ENCODE measurements around the gene EFEMP2.
A peak's percentile ranks its signal among the peaks of the same experiment; 100 is the strongest.

EFEMP2 gene

DNA sequence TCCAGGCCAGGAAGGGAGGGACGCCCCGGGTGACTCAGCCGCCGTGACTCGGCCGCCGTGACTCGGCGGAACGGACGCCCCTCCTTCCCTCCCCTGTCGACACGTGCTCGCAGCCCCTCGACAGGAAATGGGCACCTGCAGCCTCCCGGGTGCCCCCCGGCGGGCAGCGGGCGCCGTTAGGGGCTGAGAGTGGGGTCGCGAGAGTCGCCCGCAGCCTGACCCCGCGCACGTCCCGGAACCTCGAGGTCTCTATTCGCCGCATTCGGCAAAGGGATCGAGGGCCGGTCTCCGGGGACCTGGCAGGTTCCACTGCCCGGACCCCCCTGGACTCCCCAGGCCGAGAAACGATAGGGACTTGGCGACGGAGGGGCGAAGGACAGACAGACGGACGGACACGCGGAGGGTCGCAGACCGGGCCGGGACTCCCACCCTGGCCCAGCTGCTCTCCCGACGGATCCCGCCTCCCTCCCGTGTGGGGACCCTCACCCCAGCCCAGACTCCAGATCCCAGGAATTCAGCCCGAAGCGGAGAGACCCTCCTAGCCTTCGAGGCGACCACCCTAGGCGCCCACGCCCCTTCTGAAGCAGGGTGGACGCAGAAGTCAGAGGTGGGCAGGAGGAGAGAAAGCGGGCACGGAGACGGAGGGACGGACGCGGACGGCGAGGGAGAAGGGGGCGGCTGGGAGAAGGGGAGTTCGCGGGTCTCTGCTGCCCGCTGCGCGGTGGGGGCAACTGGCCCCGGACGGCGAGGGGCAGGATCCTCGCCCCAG lies 26.9 kb upstream of the EFEMP2 start:
- Histone ChIP-seq H3K27ac (peak overlapping the region; percentile 72), H3K9me3 (no peaks in the 10 kb centered on the region), H3K27me3 (peaks cover 21% of the 10 kb centered on the region), H3K36me3 (no peaks in the 10 kb centered on the region), H3K4me3 (ENCODE audit: low read depth in 1 of 2, low read length in 1 of 2) (peak overlapping the region; percentile 65 to 75), H3K4me1 (ENCODE audit: control insufficient read depth in 1 of 2, insufficient read depth in 1 of 2, low read depth in 1 of 2, low read length in 1 of 2) (peaks cover 24 to 27% of the 10 kb centered on the region in 2 experiments)
- no peak for TF ChIP-seq CTCF (IDR thresholded peaks at IDR 0.05)

DNA sequence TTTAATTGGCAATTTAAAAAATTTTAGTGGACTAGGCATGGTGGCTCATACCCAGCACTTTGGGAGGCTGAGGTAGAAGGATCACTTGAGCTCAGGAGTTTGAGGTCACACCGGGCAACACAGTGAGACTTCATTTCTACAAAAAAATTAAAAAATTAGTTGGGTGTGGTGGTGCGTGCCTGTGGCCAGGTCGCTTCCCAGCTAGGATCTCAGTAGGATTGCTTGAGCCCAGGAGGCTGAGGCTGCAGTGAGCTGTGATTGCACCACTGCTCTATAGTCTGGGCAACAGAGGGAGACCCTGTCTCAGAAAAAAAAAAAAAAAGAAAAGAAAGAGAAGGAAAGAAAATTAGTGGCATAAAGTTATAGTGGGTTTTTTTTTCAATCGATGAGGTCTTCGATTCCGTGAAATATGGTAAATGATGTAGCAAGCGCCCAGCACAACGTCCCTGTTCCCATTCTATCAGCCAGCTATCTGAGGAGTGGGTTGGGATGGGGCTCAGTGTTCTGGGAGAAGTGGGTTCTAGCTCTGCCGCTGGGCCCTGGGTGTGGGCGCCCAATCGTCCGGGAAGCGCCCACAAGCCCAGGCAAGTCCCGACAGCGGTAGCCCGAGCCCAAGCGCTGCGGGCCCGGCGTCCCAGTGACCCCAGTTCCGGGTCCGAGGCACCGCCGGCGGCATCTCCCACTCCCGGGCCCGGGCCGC lies 26.2 kb upstream of the EFEMP2 start:
- Histone ChIP-seq H3K4me1 (ENCODE audit: control insufficient read depth in 1 of 2, insufficient read depth in 1 of 2, low read depth in 1 of 2, low read length in 1 of 2) (peaks cover 31 to 34% of the 10 kb centered on the region in 2 experiments), H3K27ac (peak overlapping the region; percentile 72), H3K27me3 (peaks cover 21% of the 10 kb centered on the region), H3K4me3 (ENCODE audit: low read depth in 1 of 2, low read length in 1 of 2) (peak overlapping the region; percentile 65 to 75), H3K9me3 (no peaks in the 10 kb centered on the region), H3K36me3 (no peaks in the 10 kb centered on the region)
- TF ChIP-seq CTCF (IDR thresholded peaks at IDR 0.05) = no peak

DNA sequence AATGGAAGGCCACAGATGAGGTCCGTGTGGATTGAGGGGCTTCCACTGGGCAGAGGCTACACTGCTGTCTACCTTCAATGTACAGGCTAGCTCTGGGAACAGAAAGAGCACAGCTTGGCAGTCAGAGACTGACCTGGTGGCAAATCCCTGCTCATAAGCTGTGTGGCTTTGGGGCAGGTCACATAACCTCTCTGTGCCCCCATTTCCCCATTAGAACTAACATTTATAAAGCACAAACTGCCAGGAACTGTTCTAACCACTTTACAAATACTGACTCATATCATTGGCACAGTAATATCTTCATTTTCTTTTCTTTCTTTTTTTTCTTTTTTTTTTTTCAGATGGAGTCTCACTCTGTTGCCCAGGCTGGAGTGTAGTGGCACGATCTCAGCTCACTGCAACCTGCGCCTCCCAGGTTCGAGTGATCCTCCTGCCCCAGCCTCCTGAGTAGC lies 24.4 kb upstream of the EFEMP2 start:
- no peak for TF ChIP-seq CTCF (IDR thresholded peaks at IDR 0.05)
- H3K4me1 ChIP-seq (ENCODE audit: control insufficient read depth in 1 of 2, insufficient read depth in 1 of 2, low read depth in 1 of 2, low read length in 1 of 2) = peaks cover 49 to 52% of the 10 kb centered on the region in 2 experiments
- H3K9me3 ChIP-seq = no peaks in the 10 kb centered on the region
- H3K27ac ChIP-seq = no peak overlapping the region
- H3K27me3 ChIP-seq = peaks cover 21% of the 10 kb centered on the region
- H3K4me3 ChIP-seq (ENCODE audit: low read depth in 1 of 2, low read length in 1 of 2) = no peak overlapping the region
- H3K36me3 ChIP-seq = no peaks in the 10 kb centered on the region

- Histone ChIP-seq H3K4me3 (ENCODE audit: low read depth in 1 of 2, low read length in 1 of 2) (no peak overlapping the region), H3K36me3 (no peaks in the 10 kb centered on the region), H3K9me3 (no peaks in the 10 kb centered on the region), H3K27ac (no peak overlapping the region), H3K27me3 (peaks cover 21% of the 10 kb centered on the region), H3K4me1 (ENCODE audit: control insufficient read depth in 1 of 2, insufficient read depth in 1 of 2, low read depth in 1 of 2, low read length in 1 of 2) (peaks cover 56 to 59% of the 10 kb centered on the region in 2 experiments)
- TF ChIP-seq CTCF (IDR thresholded peaks at IDR 0.05) = no peak
Measured at GRCh38 chr11:65896034-65896999, 23.7 kb upstream of the EFEMP2 start.

DNA sequence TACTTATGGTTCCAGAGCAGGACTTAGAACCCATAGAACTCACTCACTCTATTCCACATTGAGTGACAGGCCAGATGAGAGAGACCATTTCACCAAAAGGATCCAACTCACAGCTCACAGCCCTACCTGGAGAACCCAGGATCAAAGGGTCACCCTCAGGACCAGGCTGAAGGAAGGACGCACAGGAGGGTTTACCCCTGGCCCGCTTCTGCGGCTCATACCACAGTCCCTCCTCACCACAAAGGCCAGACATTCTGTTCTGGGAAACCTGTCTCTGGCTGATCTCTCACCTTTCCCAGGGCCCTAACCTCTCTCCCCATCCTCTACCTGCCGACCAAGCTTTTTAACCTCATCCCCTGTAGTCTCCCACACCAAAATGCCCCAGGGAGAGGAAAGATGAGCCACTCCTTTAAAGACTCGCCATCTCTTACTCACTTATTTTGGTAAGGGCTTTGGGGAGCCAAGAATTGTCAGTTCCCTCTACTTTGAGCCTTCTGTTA lies 22.9 kb upstream of the EFEMP2 start:
- no peaks in the 10 kb centered on the region for H3K9me3 ChIP-seq
- TF ChIP-seq CTCF (IDR thresholded peaks at IDR 0.05) = no peak
- no peak overlapping the region for H3K4me3 ChIP-seq (ENCODE audit: low read depth in 1 of 2, low read length in 1 of 2)
- no peaks in the 10 kb centered on the region for H3K36me3 ChIP-seq
- no peak overlapping the region for H3K27ac ChIP-seq
- peaks cover 61 to 62% of the 10 kb centered on the region in 2 experiments for H3K4me1 ChIP-seq (ENCODE audit: control insufficient read depth in 1 of 2, insufficient read depth in 1 of 2, low read depth in 1 of 2, low read length in 1 of 2)
- peaks cover 21% of the 10 kb centered on the region for H3K27me3 ChIP-seq

All from neutrophil (primary cell).